Anterior cingulate cortex (tissue), 58 donors: ENCODE measurements around the gene ANKRD22.
"Not testable (repeated sequence)": the region's sequence is repeated elsewhere in the genome, so short reads cannot be mapped to it uniquely, and the experiment has no call there.

Experiments used
- DNase-seq, 58 donors: peaks; one replicate each; lab custom pipeline; 2025; lab: John Stamatoyannopoulos, UW

ANKRD22 gene

DNA sequence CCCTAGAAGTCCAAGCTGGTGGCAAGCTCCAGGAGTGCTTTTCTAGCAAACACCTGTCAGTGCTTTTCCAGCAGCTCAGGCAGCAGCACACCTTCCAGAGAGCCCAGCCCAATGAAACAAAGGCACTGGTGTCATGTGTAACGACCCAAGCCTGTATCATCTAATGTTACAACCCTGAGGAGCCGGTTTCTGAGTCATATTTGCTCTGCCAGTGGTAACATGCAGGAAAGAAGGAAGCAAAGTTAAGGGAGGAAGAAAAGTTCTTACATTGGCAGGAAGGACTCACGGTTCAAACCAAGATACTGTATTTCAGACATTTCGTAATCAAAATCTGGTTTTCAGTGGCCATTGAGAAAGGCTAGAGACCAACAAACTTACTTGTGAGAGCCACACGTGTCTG lies at the start of gene ANKRD22:
Gene ANKRD22 (minus strand): TSS at position 139 of the 400 bp plus-strand sequence. CDS start 237 bp downstream, outside the sequence.
- DNase-seq, result no peak

DNA sequence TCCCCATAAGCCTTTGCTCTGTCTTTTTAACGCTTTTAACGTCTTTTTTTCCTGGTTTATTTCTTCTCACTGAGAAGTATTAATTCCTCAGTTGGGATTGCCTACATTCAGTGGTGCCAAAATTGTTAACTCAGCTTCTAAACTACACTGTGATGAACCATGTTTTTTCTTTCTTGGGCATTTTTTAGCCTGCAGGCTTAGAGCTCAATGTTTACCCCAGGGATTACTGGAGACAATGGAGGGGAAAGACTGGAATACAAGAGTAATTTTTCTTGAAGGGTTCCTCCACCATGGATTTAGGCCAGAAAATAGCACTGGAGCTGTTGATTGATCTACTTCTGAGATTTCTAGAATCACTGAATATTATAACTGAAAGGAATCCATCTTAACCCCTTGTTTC lies 48.2 kb upstream of the ANKRD22 start:
- DNase-seq, result no peak

DNA sequence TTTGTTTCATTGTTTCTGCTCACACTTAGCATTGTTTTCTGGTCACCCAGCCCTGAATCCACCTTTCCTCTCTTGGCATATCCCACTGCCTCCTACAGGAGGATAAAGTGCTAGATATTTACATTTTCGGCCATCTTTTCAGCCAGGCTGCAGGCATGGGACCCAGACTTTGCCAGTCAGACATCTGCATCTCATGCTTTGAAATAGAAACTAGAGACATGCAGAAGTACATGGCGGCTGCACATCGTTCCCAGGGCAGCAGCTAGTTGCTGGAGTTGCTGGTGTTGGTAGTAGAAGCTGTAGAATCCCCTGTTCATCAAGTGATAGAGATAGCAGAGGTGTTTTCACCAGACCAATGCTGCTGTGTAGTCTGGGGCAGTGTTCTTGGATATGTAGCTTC lies 47.1 kb upstream of the ANKRD22 start:
- DNase-seq, result no peak

DNA sequence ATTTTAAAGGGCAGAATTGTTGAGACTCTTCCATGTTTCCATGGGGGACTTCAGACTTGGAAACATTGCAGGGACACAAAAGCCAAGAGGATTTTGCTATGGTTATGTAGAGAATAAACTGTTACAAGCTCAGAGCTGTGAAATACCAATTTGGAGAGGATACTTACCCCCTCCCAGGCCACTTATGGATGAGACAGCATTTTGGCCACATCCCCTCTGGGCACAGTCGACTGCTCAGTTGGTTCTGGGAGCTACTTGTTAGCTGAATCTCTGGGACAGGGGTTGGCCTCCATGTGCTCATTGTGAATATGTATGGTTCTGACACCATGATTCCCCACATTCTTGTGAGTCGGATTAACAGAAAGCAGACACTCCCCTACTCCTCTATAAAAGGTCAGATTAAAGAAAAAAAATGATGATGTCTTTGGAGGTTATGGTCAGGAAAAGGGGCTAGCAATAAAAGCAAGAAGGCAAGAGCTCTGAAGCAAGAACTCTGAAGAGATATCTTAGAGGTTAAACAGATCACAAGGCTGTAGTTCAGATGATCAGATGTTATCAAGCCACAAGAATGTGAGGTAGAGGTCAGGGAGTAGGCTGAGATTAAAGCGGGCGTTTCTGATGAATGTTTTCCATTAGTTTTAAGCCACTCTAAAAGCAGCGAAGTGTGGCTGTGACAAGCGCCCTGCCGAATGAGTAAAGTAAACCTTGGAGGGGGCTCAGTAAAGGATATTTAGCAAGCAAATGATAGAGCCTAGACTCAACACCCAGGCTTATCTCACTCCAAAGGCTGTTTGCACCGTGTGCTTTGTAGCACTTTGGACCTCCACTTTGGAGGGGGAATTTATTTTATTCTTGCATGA lies 45.6 kb upstream of the ANKRD22 start:
- DNase-seq, result no peak

DNA sequence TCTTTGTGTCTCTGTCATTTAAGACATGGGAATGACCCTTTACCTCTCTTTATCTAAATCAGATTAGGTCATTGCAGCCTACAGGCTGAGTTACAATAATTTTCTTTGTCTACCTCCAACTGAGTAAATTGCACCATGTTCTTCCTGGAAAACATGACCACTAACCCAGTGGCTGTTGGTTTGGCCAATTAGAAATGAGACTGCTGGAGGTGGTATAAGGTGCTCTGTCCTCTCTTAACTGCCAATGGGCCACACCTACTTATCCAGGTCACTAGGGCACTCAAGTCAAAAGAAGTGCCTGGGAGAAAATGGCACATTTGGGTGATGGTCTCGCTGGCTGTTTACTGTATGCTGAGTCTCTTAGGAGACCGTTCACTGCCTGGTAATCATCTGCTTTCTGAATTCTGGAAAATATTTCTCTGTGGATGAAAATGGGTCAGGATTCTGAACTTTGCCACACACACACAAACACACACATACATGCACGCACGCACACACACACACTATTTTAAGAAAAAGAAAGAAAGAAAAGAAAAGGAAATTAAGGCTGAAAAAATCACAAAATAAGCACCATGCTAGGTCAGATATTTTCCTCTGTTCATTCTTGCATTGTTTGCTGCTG lies 44.8 kb upstream of the ANKRD22 start:
- DNase-seq, result peak in 1 of 58 donors; percentile 19

DNA sequence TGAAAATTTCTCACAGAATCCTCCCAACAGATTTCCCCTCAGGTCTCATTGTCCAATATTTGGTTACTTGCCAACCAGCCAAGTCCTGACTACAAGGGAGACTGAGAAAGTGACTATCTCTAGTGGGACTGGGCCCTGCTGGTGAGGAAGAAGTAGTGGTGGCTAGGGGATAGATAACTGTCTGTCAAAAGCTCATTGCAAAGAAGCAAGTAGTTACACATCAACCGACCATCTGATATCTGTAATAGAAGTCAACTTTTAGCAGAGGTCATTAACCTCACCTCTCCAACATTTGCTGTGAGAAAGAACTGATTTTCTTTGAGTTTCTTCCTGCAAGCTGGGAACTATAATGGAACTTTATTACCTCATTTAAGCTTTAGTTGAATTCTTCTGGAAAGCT lies 43.6 kb upstream of the ANKRD22 start:
- no peak for DNase-seq

DNA sequence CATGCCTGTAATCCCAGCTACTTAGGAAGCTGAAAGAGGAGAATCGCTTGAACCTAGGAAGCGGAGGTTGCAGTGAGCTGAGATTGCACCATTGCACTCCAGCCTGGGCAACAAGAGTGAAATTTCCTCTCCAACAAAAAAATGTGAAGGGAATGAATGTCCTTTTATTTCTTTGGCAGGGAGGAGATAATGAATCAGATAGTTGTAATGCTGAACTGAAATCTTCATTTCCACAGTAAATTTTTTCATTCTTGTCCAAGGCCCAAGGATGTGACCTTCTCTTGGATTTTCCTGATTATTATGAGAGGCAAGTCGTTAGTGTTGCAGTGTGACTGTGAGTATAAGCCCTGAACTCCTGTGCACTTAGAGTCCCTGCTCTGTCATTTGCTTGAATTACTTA lies 42.0 kb upstream of the ANKRD22 start:
- no peak for DNase-seq

DNA sequence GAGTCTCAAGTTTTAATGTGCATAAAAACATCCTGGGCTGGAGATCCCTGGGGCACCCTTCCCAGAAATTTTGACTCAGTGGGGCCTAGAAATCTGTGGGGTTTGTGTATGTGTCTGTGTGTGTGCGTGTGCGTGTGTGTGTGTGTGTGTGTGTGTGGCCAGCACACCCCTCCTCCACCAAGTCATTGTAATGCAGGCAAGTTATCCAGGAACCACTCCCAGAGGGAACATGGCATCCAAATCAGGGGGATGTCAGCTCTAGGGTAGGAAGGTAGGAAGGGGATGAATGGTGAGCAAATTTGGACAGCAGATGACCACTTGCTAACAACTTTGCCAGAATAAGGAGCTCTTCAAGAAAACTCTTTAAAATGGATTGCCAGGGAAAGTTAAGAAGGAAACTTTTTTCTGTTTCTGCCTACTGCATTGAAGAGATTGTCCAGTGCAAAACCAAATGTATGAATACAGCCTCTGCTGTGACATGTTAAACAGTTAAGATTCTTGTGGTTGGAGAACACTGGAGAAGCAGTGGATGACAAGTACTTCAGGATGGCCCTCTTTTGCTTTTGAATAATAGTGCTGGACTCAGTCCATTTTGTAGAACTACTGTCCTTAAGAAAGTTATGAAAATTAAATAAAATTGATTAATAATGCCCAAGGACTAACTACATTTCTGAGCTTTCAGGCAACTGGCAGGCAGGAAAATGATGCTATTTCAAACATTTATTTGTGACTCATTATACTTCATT lies 40.8 kb upstream of the ANKRD22 start:
- no peak for DNase-seq

DNA sequence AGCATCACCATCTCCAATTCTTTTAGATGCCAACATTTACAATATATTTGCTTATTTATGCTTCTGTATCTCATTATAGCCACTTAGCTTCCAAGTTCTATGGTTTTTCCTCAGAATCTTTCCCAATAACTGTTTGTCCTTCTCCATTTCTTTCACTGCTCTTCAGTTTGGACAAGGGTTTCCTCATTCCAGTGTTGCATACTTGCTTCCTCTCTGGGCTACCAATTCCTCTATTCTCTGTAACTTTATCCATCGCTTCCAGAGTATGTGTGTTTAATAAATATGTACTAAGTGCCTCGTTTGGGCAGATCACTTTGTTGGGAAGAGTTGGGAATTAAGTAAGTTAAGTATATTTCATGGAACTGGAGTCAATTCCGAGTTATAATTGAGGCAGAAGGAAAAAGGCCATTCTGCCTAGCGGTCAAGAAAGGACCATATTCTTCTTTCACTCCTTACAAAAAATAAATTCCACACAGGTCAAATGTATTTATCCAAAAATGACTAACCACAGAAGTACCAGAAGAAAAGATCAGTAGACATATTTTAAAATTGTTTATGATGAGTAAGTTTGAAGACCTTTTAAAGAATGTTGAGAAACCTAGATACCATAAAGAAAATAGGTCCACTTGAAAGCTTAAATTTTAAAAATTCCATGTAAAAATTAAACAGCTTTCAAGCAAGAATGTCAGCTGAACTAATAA lies 39.2 kb upstream of the ANKRD22 start:
- DNase-seq, result no peak

DNA sequence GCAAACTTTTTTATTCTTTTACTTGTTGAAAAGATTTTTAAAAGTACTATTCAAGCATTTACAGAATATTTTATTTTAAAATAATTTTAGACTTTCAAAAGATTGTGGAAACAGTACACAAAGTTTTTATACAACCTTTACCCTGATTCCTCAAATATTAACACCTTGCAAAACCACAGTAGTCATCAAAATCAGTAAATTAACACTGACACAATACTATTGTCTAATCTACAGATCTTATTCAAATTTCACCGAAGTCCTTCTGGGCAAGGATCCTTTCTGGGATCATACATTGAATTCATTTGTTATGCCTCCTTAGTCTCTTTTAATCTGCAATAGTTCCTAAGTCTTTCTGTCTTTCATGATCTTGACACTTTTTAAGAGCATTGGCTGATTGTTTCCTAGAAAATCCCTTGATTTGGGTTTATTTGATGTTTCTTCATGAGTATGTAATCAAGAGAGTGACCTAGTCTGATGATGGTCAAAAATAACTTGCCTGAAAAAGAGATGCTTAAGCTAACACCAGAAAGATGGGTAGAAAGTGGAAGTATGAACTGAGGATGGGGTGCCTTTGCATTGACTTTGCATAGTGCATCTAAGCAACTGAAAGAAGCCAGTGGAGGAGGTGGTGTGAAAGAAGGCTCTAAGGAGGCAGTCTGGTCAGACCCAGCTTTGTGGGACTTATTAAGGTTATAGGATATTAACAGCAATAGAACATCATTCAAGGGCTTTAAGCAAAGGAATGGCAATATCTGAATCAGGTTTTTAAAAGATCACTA lies 38.1 kb upstream of the ANKRD22 start:
- DNase-seq, result no peak

DNA sequence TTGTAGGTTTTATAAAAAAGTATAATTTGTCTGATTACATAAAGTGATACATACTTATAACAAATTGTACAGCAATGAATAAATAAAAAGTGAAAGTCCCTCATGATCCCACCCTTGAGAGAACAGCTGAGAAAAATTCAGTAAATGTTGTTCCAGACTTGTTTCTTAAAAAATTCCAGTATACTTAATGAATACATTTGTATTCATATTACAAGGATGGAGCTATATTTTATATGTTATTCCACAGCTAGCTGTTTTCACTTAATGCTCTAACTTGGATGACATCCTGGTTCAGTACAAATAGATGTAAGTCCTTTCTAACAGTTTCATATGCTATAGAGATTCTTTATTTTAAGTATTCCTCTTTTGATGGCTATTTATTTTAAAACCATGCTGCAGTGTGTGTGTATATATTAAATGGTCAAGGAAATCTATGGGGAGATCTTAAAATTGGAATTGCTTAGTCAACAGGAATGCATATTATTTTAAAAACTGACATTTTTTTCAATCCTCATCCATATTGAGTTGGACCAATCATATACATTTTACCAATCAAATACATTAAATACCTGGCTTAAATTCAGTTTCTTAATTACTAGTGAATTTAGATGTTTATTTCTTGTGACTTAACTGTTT lies 37.3 kb upstream of the ANKRD22 start:
- DNase-seq, result no peak

DNA sequence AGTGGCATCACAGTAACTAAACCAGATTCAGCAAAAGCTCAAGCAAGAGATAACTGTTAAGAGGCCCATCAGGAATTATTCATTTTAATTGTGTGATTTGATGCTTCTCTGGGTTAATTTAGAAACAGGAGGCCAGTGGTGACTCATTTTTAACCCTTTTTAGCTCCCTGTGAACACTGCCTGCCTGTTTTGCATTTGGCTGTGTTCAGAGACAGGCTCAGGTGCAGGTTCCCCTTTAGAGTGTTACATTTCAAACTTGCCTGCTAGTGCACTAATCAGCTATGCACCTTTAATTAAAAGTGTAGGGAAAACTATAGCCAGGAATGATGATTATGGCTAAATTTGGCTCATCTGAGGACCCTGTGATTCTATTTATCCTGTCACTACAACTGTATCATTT lies 34.9 kb upstream of the ANKRD22 start:
- no peak for DNase-seq

DNA sequence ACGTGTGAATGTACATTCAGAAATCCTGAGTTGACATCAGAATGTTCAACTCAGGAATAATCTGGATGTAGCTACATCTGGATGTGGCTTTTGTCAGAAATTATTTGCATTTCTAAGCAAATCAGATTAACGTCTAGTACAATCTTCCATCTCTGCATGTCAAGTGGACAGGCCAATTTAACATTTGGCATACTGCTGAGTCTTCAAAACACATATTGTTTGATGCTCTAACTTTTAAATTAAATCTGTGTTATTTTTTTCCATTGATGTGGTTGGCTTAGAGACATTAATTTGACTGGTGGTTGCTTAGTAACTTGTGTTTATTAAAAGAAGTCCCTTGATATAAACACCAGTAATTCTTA lies 31.8 kb upstream of the ANKRD22 start:
- no peak for DNase-seq

DNA sequence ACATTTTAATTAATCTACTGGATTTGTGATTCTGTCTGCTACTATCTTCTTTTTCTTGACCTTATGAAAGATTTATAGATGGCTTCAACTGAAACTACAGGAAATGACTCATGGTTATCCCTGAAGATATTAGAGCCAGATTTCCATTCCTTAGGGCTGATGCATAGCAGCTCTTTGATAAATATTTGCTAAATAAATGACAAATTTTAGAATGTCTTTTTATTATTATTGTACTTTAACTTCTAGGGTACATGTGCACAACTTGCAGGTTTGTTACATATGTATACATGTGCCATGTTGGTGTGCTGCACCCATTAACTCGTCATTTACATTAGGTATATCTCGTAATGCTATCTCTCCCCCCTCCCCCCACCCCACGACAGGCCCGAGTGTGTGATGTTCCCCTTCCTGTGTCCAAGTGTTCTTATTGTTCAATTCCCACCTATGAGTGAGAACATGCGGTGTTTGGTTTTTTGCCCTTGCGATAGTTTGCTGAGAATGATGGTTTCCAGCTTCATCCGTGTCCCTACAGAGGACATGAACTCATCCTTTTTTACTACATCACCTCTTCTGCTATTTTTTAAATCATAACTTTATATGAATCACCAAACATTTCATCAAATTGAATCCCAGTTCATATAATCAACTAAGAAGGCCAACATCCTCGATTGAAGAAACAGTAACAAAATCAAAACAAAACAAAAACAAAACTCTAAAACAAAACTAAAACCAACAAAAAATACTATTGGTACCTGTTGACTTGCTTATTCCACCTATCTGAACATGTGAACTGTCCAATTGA lies 31.2 kb upstream of the ANKRD22 start:
- not testable (repeated sequence) for DNase-seq

DNA sequence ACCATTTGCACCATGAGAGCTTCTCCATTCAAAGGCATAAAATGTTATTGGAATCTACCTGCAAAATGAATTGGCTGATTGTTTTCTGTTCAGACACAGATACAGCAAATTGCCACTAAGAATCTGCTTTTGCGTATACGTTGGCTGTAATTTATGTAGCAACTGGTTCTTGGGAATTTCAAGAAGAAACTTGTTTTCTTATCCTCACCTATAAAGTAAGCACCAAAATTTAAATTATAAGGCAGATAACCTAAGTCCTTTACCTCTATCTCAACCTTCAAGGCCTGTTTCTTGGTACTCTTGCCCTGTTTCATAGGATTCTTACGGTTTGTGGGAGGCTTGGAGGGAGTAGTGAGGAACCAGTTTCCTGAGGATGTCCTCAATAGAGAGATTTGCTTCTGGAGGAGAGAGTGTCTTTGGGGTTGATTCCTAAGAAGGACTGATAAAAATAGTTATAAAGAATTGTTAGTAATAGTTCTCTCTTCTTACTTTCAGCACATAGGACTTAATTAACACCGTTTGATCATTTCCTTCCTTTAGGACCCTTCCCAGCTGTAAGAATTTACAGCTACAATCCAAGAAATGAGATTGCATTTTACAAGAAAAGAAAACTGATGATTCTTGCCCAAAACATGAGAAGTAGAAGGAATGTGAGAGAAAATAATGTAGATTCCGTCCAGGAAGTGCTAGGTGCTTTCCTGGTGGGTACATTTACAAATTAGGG lies 30.4 kb upstream of the ANKRD22 start:
- no peak for DNase-seq

DNA sequence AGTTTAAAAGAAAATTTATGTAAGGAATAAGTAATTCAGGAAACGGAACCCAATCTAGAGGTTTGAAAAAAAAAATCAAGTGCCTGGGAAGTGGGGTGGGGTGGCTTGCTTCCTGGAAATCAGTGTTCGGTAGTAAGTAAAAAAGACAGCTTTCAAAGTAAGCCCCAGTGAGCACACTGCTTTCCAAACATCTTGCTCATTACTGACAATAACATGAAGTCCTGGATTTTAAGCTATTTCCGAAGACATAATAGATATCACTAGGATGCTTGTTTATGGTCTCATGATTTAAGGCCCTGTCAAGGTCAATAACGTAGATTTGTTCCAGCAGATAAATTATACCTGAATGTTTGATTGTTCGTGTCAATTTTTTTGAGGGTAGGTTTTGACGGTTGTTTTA lies 29.7 kb upstream of the ANKRD22 start:
- no peak for DNase-seq

DNA sequence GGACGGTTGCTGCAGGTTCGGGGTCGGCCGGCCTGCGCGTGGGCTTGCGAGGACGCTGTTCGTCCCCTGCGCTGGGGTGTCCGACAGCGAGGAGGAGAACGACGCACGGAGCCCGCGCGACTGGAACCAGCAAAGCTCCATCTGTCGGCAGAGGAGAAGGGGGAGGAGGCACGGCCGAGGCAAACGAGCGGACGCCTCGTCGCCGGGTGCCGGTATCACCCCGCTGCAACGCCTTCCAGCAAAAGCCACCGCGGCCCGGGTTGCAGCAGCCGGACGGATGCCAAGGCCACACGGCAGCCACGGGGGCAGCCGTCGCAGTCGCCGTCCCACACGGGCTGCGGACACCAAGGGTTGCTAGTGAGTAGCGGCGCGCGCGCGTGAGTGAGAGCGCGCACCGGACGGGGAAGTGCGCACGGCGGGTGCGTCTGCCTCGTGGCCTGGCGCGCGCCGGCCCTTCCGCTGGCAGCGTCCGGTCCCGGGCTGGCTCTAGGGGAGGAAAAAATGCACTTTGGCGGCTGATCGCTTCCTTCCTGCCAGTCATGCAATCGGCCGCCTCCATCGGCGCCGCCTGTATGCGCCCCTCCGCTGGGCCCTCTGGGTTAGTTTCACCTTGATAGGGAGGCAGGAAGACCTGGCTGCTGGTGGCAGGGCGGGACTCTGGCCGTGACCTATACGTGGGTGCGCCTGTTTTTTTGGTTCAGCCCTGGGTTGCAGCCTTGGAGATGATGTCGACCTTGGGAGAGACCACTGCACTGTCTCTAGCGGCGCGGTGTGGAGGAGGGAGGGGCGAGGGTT lies 28.8 kb upstream of the ANKRD22 start:
- DNase-seq, result peak; percentile 27 to 91 (median 76)
